HG03039 (cell line): Measurements from ENCODE around the gene CXCL9.
"Not testable (repeated sequence)": the region's sequence is repeated elsewhere in the genome, so short reads cannot be mapped to it uniquely, and the experiment has no call there.

Experiments
- ATAC-seq: cut with Tn5 transposase; IDR thresholded peaks from one replicate; pipeline ENCODE4 v1.9.1; 2021; ENCODE audit warnings: mild to moderate bottlenecking, moderate library complexity; ENCODE audit not compliant: unreplicated experiment

The CXCL9 gene

DNA sequence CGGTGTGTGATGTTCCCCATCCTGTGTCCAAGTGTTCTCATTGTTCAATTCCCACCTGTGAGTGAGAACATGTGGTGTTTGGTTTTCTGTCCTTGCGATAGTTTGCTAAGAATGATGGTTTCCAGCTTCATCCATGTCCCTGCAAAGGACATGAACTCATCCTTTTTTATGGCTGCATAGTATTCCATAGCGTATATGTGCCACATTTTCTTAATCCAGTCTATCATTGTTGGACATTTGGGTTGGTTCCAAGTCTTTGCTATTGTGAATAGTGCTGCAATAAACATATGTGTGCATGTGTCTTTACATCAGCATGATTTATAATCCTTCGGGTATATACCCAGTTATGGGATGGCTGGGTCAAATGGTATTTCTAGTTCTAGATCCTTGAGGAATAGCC lies 45.2 kb downstream of the CXCL9 start:
- ATAC-seq = not testable (repeated sequence)

DNA sequence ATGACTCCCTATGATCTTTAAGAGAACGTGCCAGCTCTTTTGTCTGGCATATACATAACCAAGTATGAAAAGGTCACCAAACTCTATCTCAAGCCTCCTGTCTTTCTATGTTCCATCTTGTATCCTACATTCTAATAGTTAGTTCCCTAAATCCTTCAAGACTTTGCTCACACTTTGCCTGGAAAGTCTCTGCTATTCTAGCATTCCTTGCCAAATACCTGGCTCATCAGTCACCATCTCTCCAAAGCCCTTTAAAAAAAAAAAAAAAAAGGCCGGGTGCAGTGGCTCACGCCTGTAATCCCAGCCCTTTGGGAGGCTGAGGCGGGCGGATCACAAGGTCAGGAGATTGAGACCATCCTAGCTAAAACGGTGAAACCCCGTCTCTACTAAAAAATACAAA lies 48.8 kb downstream of the CXCL9 start:
- ATAC-seq = not testable (repeated sequence)

DNA sequence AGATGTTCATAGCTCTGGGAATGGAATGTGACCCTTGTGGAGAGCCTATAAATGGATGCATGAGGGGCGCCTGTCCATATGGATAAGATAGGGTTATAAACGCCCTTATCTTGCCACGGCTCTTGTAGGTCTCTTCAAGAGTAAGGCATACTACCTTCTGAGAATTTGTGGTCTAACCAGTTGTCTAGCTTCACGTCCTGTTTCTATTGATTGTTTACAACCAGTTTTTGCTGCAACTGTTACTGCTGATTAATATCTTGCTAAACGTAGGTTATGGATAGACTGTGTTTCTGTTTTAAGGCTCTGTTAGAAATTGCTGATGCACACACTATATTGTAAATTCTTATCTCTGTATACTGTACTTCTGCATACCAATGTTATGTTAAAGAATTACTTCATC lies 52.5 kb downstream of the CXCL9 start:
- not testable (repeated sequence) for ATAC-seq

DNA sequence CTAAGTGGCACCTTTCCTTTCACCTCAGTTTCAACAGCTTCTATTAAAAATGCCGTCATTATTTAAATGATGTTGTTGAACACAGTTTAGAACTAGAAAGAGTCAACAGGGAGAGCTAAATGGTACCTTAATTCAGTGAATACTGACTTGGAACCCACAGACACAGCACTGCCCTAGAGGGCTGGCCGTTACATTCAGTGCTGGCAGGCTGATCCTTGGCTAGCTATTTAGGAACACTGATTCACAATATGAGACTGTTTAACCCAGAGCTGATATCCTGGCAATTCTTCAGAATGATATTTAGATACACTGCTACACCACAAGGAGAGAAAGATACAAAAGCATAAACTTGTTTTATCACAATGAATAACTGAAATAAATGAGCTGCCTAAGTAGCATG lies 53.8 kb downstream of the CXCL9 start:
- no peak for ATAC-seq
